Dendritic cell treated with granulocyte-macrophage colony-stimulating factor and Interleukin-4, amounts not matched to agents 40 ng/mL and 50 ng/mL, for 4 days (primary cell): Measurements from ENCODE around the gene CD99.
"Not testable (repeated sequence)": the region's sequence is repeated elsewhere in the genome, so short reads cannot be mapped to it uniquely, and the experiment has no call there.

Source experiments
- H3K27ac Mint-ChIP-seq: one replicate; pipeline ENCODE4 v1.8.0; 2022; ENCODE audit warnings: mild to moderate bottlenecking, mixed read lengths
- H3K27me3 Mint-ChIP-seq: one replicate; pipeline ENCODE4 v1.8.0; 2022; ENCODE audit warnings: mild to moderate bottlenecking, mixed read lengths
- H3K36me3 Mint-ChIP-seq: one replicate; pipeline ENCODE4 v1.8.0; 2022; ENCODE audit warnings: low read depth, mixed read lengths
- H3K4me1 Mint-ChIP-seq: one replicate; pipeline ENCODE4 v1.8.0; 2022; ENCODE audit warnings: low read depth, mixed read lengths
- H3K4me3 Mint-ChIP-seq: one replicate; pipeline ENCODE4 v1.8.0; 2022; ENCODE audit warnings: mild to moderate bottlenecking, moderate library complexity, mixed read lengths
- H3K9me3 Mint-ChIP-seq: one replicate; pipeline ENCODE4 v1.8.0; 2022; ENCODE audit warnings: mixed read lengths
- intact Hi-C: fragments of 100-400 bp; cut with micrococcal nuclease; formaldehyde crosslinking; loops from one replicate; pipeline ENCODE4 v1.15.0; 2022

Gene CD99

GRCh38 chrX:2662586-2662985 is 28.5 kb upstream of the CD99 start:
- peaks cover 15% of the 10 kb centered on the region for H3K4me1 Mint-ChIP-seq
- intact Hi-C loops, result no loop called here
- H3K4me3 Mint-ChIP-seq, result no peak overlapping the region
- H3K36me3 Mint-ChIP-seq, result no peaks in the 10 kb centered on the region
- H3K27me3 Mint-ChIP-seq, result no peaks in the 10 kb centered on the region
- H3K27ac Mint-ChIP-seq, result no peak overlapping the region
- no peaks in the 10 kb centered on the region for H3K9me3 Mint-ChIP-seq

- intact Hi-C loops, result no loop called here
- Mint-ChIP-seq H3K9me3 (no peaks in the 10 kb centered on the region), H3K27me3 (no peaks in the 10 kb centered on the region), H3K4me3 (no peak overlapping the region), H3K4me1 (peaks cover 10% of the 10 kb centered on the region), H3K36me3 (no peaks in the 10 kb centered on the region), H3K27ac (no peak overlapping the region)
These were observed 26.6 kb upstream of the CD99 start for GRCh38 chrX:2664502-2664901.

- H3K4me1 Mint-ChIP-seq, result peaks cover 5% of the 10 kb centered on the region
- H3K27ac Mint-ChIP-seq, result no peak overlapping the region
- H3K27me3 Mint-ChIP-seq, result no peaks in the 10 kb centered on the region
- no peaks in the 10 kb centered on the region for H3K36me3 Mint-ChIP-seq
- H3K4me3 Mint-ChIP-seq, result no peak overlapping the region
- intact Hi-C loops, result no loop called here
- H3K9me3 Mint-ChIP-seq, result no peaks in the 10 kb centered on the region
These were observed 25.4 kb upstream of the CD99 start for GRCh38 chrX:2665387-2666304.

- intact Hi-C loops, result no loop called here
These were observed 24.6 kb upstream of the CD99 start for GRCh38 chrX:2666491-2666890.

GRCh38 chrX:2670978-2671377 is 20.1 kb upstream of the CD99 start:
- H3K36me3 Mint-ChIP-seq, result no peaks in the 10 kb centered on the region
- H3K27ac Mint-ChIP-seq, result no peak overlapping the region
- no peaks in the 10 kb centered on the region for H3K4me1 Mint-ChIP-seq
- H3K4me3 Mint-ChIP-seq, result no peak overlapping the region
- H3K27me3 Mint-ChIP-seq, result no peaks in the 10 kb centered on the region
- intact Hi-C loops, result no loop called here
- H3K9me3 Mint-ChIP-seq, result no peaks in the 10 kb centered on the region

More at GRCh38 chrX:2666491-2666890, 24.6 kb upstream of the CD99 start:
- Mint-ChIP-seq H3K27ac (no peak overlapping the region), H3K27me3 (no peaks in the 10 kb centered on the region), H3K4me3 (no peak overlapping the region), H3K4me1 (peaks cover 5% of the 10 kb centered on the region), H3K36me3 (no peaks in the 10 kb centered on the region), H3K9me3 (no peaks in the 10 kb centered on the region)

DNA sequence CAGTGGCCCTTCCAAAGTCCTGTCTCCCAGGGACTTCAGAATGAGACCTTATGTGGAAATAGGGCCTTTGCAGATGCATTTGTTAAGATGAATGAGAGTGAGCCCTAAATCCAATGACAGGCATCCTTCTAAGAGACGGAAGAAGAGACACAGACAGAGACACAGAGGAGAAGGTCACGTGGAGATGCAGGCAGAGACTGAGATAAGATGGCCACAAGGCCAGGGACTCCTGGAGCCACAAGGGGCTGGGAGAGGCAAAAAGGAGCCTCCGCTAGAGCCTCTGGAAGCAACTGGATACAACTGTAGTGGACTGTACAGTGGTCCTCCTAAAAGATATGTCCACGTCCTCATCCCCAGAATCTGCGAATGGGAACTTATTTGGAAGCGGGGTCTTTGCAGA is 19.0 kb upstream of the CD99 start:
- Mint-ChIP-seq H3K4me3 (no peak overlapping the region), H3K4me1 (no peaks in the 10 kb centered on the region), H3K9me3 (no peaks in the 10 kb centered on the region), H3K27ac (no peak overlapping the region), H3K27me3 (no peaks in the 10 kb centered on the region), H3K36me3 (no peaks in the 10 kb centered on the region)
- intact Hi-C loops, result no loop called here

- Mint-ChIP-seq H3K27me3 (no peaks in the 10 kb centered on the region), H3K9me3 (no peaks in the 10 kb centered on the region), H3K4me3 (no peak overlapping the region), H3K27ac (no peak overlapping the region), H3K36me3 (no peaks in the 10 kb centered on the region), H3K4me1 (no peaks in the 10 kb centered on the region)
- intact Hi-C loops, result no loop called here
These were observed 17.5 kb upstream of the CD99 start for GRCh38 chrX:2673611-2674010.

- H3K4me3 Mint-ChIP-seq, H3K4me1 Mint-ChIP-seq, H3K36me3 Mint-ChIP-seq, intact Hi-C loops, H3K27me3 Mint-ChIP-seq, H3K27ac Mint-ChIP-seq, H3K9me3 Mint-ChIP-seq: not testable (repeated sequence)
These were observed 15.4 kb upstream of the CD99 start for GRCh38 chrX:2675657-2676200.

DNA sequence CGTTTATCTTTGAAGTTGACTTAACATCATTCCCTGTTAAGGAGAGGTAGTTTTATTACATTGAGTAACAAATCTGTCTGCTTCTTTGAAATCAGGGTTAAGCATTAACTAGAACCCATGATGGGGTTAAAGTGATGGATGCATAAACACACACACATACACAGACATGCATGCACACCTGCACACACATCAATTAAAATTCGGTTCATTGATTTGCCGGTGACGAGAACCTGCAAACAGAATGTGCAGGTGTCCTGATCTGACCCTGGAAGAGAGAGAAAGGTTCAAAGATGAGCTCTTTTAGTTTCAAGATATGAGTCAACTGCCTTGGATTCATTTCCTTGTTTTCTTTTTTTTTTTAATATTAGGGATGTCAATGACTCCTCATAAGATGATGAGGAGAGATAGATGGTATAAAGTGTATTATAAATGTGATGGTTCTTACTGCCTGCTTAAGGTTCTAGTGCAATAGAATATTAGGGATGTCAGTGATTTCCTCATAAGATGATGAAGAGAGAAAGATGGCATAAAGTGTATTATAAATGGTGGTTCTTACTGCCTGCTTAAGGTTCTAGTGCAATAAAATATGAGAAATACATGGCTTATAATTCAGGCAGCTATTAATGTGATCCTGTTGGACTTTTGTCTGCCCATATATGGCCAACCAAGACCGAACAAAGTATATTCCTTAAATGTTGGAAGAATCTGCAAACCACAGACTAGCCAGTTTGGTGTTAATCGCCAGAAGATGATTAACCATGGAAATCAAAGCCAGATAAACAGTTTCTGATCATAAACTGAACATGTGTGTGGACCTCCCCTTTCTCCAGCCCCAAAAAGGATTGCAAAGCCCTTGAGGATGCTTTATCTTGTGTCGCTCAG is 14.1 kb upstream of the CD99 start:
- Mint-ChIP-seq H3K27me3 (no peaks in the 10 kb centered on the region), H3K27ac (no peak overlapping the region)
- intact Hi-C loops, result no loop called here

GRCh38 chrX:2677764-2678163 is 13.3 kb upstream of the CD99 start:
- no peaks in the 10 kb centered on the region for H3K9me3 Mint-ChIP-seq
- H3K4me1 Mint-ChIP-seq, result no peaks in the 10 kb centered on the region
- no peaks in the 10 kb centered on the region for H3K27me3 Mint-ChIP-seq
- no peak overlapping the region for H3K4me3 Mint-ChIP-seq
- intact Hi-C loops, result no loop called here
- no peaks in the 10 kb centered on the region for H3K36me3 Mint-ChIP-seq
- no peak overlapping the region for H3K27ac Mint-ChIP-seq

More for the DNA sequence above, 14.1 kb upstream of the CD99 start:
- no peaks in the 10 kb centered on the region for H3K4me1 Mint-ChIP-seq
- no peak overlapping the region for H3K4me3 Mint-ChIP-seq
- no peaks in the 10 kb centered on the region for H3K9me3 Mint-ChIP-seq
- no peaks in the 10 kb centered on the region for H3K36me3 Mint-ChIP-seq

GRCh38 chrX:2678583-2678982 is 12.5 kb upstream of the CD99 start:
- no peak overlapping the region for H3K27ac Mint-ChIP-seq
- H3K9me3 Mint-ChIP-seq, result no peaks in the 10 kb centered on the region
- intact Hi-C loops, result no loop called here
- H3K4me3 Mint-ChIP-seq, result no peak overlapping the region
- no peaks in the 10 kb centered on the region for H3K4me1 Mint-ChIP-seq
- no peaks in the 10 kb centered on the region for H3K27me3 Mint-ChIP-seq
- H3K36me3 Mint-ChIP-seq, result no peaks in the 10 kb centered on the region

DNA sequence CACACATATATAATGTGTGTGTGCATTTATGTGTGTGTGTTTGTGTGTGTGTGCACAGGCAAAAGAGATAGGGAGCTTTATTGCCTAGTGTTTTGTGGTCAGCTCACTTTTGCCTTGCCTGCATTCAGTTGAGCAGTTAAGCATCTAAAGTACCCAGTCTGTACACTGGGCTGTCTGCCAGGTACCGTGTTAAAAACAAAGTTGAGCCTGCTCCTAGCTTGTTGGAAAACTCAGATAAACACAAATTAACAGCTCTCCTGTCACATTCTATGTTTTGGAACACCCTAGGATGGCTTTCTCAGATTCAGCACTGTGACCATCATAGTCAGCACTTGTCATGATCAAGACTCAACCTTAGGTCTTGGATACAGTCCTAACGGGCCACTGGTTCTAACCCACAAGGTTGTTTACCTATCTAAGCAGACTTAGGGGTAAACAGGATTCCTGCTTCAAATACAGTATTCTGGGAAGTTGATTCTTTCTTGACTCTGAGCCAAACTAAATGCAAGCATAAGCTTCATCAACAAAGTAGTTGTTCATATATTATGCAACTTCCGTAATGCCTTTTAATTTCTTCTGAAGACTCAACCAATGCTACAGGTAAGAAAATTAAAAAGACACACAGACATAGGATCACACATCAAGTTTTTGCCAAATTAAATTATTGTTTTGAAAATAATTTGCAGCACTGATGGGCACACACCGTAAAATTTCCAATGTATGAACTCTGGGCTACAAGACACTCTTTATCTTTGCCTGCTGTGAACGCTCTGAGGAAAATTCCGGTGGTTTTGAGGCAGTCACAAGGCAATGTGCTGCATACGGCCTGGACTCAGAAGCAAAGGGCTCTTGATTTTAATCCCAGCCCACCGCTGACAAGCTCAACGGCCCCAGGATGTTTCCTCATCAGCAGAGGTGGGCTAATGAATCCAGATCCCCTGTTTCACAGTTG is 11.3 kb upstream of the CD99 start:
- intact Hi-C loops, result no loop called here
- no peaks in the 10 kb centered on the region for H3K4me1 Mint-ChIP-seq
- H3K4me3 Mint-ChIP-seq, result no peak overlapping the region
- H3K9me3 Mint-ChIP-seq, result no peaks in the 10 kb centered on the region
- H3K27ac Mint-ChIP-seq, result no peak overlapping the region
- H3K36me3 Mint-ChIP-seq, result no peaks in the 10 kb centered on the region
- H3K27me3 Mint-ChIP-seq, result no peaks in the 10 kb centered on the region
